Colonic mucosa (tissue), 4 donors: ENCODE results near the gene MXRA8. TPM values are rescaled to one million over a fixed set of nuclear protein-coding genes. Genes with fewer than 3 reads are reported as not detected.

Experiments
- DNase-seq: peaks from one replicate; pipeline ENCODE4 v3.0.0-alpha.2; 2020
- H3K27ac ChIP-seq: fragments of 200-600 bp; one replicate; pipeline ENCODE4 v1.8.0; 2021
- H3K27me3 ChIP-seq: fragments of 200-600 bp; one replicate; pipeline ENCODE4 v1.8.0; 2021
- H3K36me3 ChIP-seq: fragments of 200-600 bp; one replicate; pipeline ENCODE4 v1.8.0; 2021
- H3K4me1 ChIP-seq: fragments of 200-600 bp; one replicate; pipeline ENCODE4 v1.8.0; 2021; ENCODE audit warnings: mild to moderate bottlenecking
- H3K4me3 ChIP-seq: fragments of 200-600 bp; one replicate; pipeline ENCODE4 v1.8.0; 2021
- H3K9ac ChIP-seq, 2 donors: one replicate each; pipeline ENCODE4 v1.7.0; 2013; ENCODE audit warnings: control low read depth in 2 of 2, low read depth in 2 of 2, low read length in 2 of 2
- H3K9me3 ChIP-seq: fragments of 200-600 bp; one replicate; pipeline ENCODE4 v1.8.0; 2021
- intact Hi-C: fragments of 100-400 bp; cut with DNase I; formaldehyde crosslinking; loops from one replicate; pipeline ENCODE4 v1.14.1; 2022
- total RNA-seq, 2 donors: library from RNA; stranded (reverse); fragmentation: NEBNext Ultra II Directional in 1 of 2; extraction: Animal tissue kit (Norgen Biotek cat#: 25700) in 1 of 2; gene quantifications; one replicate each; pipeline ENCODE4 v1.2.1, GENCODE V29; 2021
- TF ChIP-seq, protein P1 (sequence below): fragments of 200-600 bp; IDR thresholded peaks from one replicate; pipeline ENCODE4 v1.8.0; 2022; ENCODE audit warnings: antibody characterized with exemption, mild to moderate bottlenecking
- donor health status: healthy.
- donor health status: DM: no; HTN: no; CAD: no.
- donor health status: DM: no; HTN: no; CAD: no.

Gene MXRA8
- total RNA-seq, 2 donors from 2014 or later: 5.9 to 14.0 TPM

DNA sequence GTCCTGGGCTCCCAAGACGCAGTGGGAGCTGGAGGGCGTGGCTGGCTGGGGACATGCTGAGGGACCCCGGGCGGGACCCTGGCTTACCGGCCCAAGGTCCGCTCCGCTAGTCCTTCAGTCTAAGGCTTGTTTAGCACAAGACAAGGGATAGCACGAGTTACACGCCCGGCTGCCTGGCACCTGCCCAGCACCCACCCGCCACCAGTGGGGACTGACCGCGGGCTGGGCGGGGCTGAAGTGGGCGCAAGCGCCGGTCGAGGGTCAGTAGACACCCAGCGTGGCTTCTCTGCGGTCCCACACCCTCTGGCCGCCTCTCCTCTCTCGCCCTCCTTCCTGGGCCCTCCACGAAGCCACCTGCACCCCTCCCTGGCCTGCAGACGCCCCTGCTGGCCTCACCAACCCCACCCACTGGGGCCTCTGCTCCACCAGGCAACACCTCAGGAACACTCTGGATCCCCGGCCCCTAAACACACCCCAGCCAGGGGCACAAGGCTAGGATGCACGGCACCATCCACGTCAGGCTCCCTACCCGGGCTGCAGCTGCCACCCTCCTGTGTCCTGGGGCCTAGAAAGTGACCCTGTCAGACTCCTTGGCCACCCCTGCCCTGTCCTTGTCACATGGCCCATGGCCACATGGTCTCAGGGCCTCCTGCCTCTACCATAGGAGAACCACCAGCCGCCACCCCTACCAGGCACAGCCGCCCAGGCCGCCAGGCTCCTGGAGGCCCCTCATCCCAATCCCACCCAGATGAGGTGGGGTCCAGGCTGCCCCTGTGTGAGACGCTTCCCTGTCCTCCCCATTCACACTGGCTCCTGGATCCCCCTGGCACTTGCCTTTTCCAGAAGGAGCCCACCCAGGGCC, 21.2 kb downstream of the MXRA8 start:
- Histone ChIP-seq H3K9ac (no peak overlapping the region), H3K4me1 (no peaks in the 10 kb centered on the region), H3K4me3 (no peak overlapping the region), H3K36me3 (no peaks in the 10 kb centered on the region), H3K27ac (no peak overlapping the region), H3K9me3 (no peaks in the 10 kb centered on the region), H3K27me3 (no peaks in the 10 kb centered on the region)
- intact Hi-C loops: no loop called here
- DNase-seq: no peak
- TF ChIP-seq, protein P1, sequence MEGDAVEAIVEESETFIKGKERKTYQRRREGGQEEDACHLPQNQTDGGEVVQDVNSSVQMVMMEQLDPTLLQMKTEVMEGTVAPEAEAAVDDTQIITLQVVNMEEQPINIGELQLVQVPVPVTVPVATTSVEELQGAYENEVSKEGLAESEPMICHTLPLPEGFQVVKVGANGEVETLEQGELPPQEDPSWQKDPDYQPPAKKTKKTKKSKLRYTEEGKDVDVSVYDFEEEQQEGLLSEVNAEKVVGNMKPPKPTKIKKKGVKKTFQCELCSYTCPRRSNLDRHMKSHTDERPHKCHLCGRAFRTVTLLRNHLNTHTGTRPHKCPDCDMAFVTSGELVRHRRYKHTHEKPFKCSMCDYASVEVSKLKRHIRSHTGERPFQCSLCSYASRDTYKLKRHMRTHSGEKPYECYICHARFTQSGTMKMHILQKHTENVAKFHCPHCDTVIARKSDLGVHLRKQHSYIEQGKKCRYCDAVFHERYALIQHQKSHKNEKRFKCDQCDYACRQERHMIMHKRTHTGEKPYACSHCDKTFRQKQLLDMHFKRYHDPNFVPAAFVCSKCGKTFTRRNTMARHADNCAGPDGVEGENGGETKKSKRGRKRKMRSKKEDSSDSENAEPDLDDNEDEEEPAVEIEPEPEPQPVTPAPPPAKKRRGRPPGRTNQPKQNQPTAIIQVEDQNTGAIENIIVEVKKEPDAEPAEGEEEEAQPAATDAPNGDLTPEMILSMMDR: no peak

DNA sequence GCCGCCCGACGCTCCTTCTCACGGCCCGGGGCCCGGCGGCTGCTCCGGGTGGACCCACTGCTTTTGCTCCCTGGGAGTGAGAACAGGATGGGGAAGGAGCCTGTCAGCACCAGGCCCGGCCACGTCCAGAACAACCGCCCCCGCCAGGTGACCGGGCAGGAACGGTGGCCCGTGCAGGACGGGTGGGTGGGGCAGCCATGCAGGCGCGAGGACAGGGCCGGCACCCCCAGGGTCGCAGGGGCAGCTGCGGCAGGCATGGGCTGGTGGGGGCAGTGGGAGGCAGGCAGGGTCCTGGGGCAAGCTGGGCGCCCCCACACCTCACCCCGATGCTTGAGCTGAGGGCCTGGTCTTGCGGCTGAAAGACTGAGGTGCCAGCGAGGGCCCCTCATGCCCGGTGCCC, 21.9 kb downstream of the MXRA8 start:
- no peak for DNase-seq
- H3K27me3 ChIP-seq: no peaks in the 10 kb centered on the region
- H3K9me3 ChIP-seq: no peaks in the 10 kb centered on the region
- no peak overlapping the region for H3K4me3 ChIP-seq
- H3K36me3 ChIP-seq: no peaks in the 10 kb centered on the region
- intact Hi-C loops: no loop called here
- TF ChIP-seq, protein P1: no peak
- no peaks in the 10 kb centered on the region for H3K4me1 ChIP-seq
- H3K27ac ChIP-seq: no peak overlapping the region
- no peak overlapping the region for H3K9ac ChIP-seq

DNA sequence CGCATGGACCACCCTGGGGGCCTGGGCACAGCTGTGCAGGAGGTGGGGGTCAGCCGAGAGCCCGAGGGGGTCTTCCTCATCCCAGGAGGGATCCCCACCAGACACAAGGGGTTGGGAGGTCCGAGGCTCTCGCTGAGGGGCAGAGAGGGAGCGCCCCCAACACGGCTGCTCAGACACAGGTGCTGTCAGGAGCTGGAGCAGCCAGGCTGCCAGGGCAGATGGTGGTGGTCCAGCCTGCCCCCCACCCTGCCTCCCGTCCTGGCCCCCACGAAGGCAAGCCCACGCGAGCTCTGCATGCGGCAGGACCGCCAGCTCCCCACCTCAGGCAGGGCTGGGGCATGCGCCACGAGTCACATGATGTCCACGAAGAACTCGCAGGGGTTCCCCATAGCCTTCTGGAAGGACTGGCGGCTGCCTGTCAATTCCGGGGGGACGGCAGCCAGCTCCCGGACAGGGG, 22.5 kb downstream of the MXRA8 start:
- no peak for DNase-seq
- Histone ChIP-seq H3K4me1 (no peaks in the 10 kb centered on the region), H3K27me3 (no peaks in the 10 kb centered on the region), H3K9ac (no peak overlapping the region), H3K27ac (no peak overlapping the region), H3K36me3 (no peaks in the 10 kb centered on the region), H3K4me3 (no peak overlapping the region), H3K9me3 (no peaks in the 10 kb centered on the region)
- TF ChIP-seq, protein P1: no peak
- intact Hi-C loops: no loop called here

DNA sequence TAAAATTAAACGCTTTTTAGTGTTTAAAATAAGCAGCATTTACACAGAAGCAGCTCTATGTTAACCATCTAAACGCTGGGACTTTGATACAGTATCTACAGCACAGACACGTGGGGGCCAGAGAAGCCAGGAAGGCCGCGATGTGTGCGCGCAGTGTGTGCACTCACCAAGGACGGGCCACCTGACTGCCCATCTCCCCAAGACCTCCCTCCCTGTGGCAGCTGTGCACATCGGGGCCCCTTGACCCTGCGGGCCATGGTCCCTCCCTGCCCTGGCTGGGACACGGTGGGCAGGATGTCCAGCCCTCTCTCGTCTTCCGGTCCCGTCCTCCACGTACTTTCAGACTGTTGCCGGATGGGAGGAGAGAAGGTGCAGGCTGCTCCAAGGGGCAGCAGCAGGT, 23.1 kb downstream of the MXRA8 start:
- H3K4me1 ChIP-seq: no peaks in the 10 kb centered on the region
- TF ChIP-seq, protein P1: no peak
- intact Hi-C loops: no loop called here
- no peaks in the 10 kb centered on the region for H3K36me3 ChIP-seq
- H3K27ac ChIP-seq: no peak overlapping the region
- H3K27me3 ChIP-seq: no peaks in the 10 kb centered on the region
- no peak overlapping the region for H3K4me3 ChIP-seq
- no peaks in the 10 kb centered on the region for H3K9me3 ChIP-seq
- no peak for DNase-seq
- no peak overlapping the region for H3K9ac ChIP-seq

DNA sequence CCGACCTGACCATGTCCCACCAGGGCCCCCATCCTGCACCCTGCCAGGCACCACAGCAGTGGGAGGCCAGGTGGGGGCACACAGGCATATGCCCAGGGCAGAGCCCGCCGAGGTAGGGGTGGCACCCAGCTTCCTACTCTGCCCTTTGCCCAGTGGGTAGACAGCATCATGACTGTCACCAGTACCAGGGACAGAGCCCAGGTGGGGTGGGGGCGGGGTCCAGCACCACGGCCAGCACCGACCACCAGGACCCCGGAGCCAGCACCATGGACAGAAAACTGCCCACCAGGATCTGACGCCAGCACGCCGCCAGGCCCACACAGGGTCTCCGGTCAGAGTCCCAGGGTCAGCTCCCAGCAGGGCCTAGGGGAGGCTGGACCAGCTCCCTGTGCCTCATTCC, 23.5 kb downstream of the MXRA8 start:
- Histone ChIP-seq H3K27ac (no peak overlapping the region), H3K9ac (no peak overlapping the region), H3K9me3 (no peaks in the 10 kb centered on the region), H3K27me3 (no peaks in the 10 kb centered on the region), H3K4me1 (no peaks in the 10 kb centered on the region), H3K36me3 (no peaks in the 10 kb centered on the region), H3K4me3 (no peak overlapping the region)
- intact Hi-C loops: no loop called here
- no peak for DNase-seq
- TF ChIP-seq, protein P1: no peak
